ENCODE data around the gene TNNI2. TPM values are rescaled to one million over a fixed set of nuclear protein-coding genes. Genes with fewer than 3 reads are reported as not detected.

The TNNI2 gene
- total RNA-seq, 1 experiment from 2014 or later = not detected

GRCh38 chr11:1879941-1880720 lies 41.4 kb downstream of the TNNI2 start:
- POLR2A ChIA-PET (ENCODE audit: low non-redundant PET) = no interaction called here
- H3K9me3 ChIP-seq (ENCODE audit: low read depth, low read length, poor library complexity, severe bottlenecking) = no peaks in the 10 kb centered on the region
- BruUV-seq (replicated peaks) = no TSS peak
- no peak for DNase-seq (ENCODE audit: low spot score)
- TF ChIP-seq CTCF (conservative IDR thresholded peaks at IDR 0.05; ENCODE audit: low read depth, low read length) (no peak), EZH2 (IDR thresholded peaks at IDR 0.05; ENCODE audit: borderline replicate concordance, low read depth, low read length, poor library complexity, severe bottlenecking) (no peak)
- no peak overlapping the region for H3K4me3 ChIP-seq (ENCODE audit: low read depth, low read length, poor library complexity, severe bottlenecking)
- intact Hi-C loops (cut with micrococcal nuclease; ENCODE audit: unreplicated experiment) = loop anchor here (5.0 kb wide), 1 partner anchor 42 kb away; no protein-coding TSS in a partner anchor
- H3K4me1 ChIP-seq (ENCODE audit: insufficient read depth, low read length, poor library complexity, severe bottlenecking) = no peaks in the 10 kb centered on the region
- no peak overlapping the region for H3K27ac ChIP-seq (ENCODE audit: low read depth, low read length, poor library complexity, severe bottlenecking)
- H3K36me3 ChIP-seq (ENCODE audit: insufficient read depth, low read length, poor library complexity, severe bottlenecking) = no peaks in the 10 kb centered on the region
- peaks cover 1% of the 10 kb centered on the region for H3K27me3 ChIP-seq (replicated peaks; ENCODE audit: insufficient read depth, low read depth, low read length, poor library complexity)
- CTCF ChIA-PET = no interaction called here

GRCh38 chr11:1880746-1881441 lies 42.1 kb downstream of the TNNI2 start:
- H3K9me3 ChIP-seq (ENCODE audit: low read depth, low read length, poor library complexity, severe bottlenecking) = no peaks in the 10 kb centered on the region
- no peaks in the 10 kb centered on the region for H3K27me3 ChIP-seq (replicated peaks; ENCODE audit: insufficient read depth, low read depth, low read length, poor library complexity)
- no peak for DNase-seq (ENCODE audit: low spot score)
- BruUV-seq (replicated peaks) = no TSS peak
- no peak for TF ChIP-seq EZH2 (IDR thresholded peaks at IDR 0.05; ENCODE audit: borderline replicate concordance, low read depth, low read length, poor library complexity, severe bottlenecking)
- no peak for TF ChIP-seq CTCF (conservative IDR thresholded peaks at IDR 0.05; ENCODE audit: low read depth, low read length)
- H3K4me1 ChIP-seq (ENCODE audit: insufficient read depth, low read length, poor library complexity, severe bottlenecking) = no peaks in the 10 kb centered on the region
- H3K4me3 ChIP-seq (ENCODE audit: low read depth, low read length, poor library complexity, severe bottlenecking) = no peak overlapping the region
- POLR2A ChIA-PET (ENCODE audit: low non-redundant PET) = no interaction called here
- no peak overlapping the region for H3K27ac ChIP-seq (ENCODE audit: low read depth, low read length, poor library complexity, severe bottlenecking)
- no peaks in the 10 kb centered on the region for H3K36me3 ChIP-seq (ENCODE audit: insufficient read depth, low read length, poor library complexity, severe bottlenecking)
- CTCF ChIA-PET = interaction anchor here (4.0 kb wide), 1 partner anchor 271 kb away, joined by 74 read pairs; no protein-coding TSS in a partner anchor
- intact Hi-C loops (cut with micrococcal nuclease; ENCODE audit: unreplicated experiment) = loop anchor here (5.0 kb wide), 1 partner anchor 41 kb away; no protein-coding TSS in a partner anchor

GRCh38 chr11:1881442-1882264 lies 42.9 kb downstream of the TNNI2 start:
- TF ChIP-seq CTCF (conservative IDR thresholded peaks at IDR 0.05; ENCODE audit: low read depth, low read length) (no peak), EZH2 (IDR thresholded peaks at IDR 0.05; ENCODE audit: borderline replicate concordance, low read depth, low read length, poor library complexity, severe bottlenecking) (no peak)
- no TSS peak for BruUV-seq (replicated peaks)
- Histone ChIP-seq H3K9me3 (ENCODE audit: low read depth, low read length, poor library complexity, severe bottlenecking) (no peaks in the 10 kb centered on the region), H3K4me1 (ENCODE audit: insufficient read depth, low read length, poor library complexity, severe bottlenecking) (no peaks in the 10 kb centered on the region), H3K27ac (ENCODE audit: low read depth, low read length, poor library complexity, severe bottlenecking) (no peak overlapping the region), H3K4me3 (ENCODE audit: low read depth, low read length, poor library complexity, severe bottlenecking) (no peak overlapping the region), H3K27me3 (replicated peaks; ENCODE audit: insufficient read depth, low read depth, low read length, poor library complexity) (no peaks in the 10 kb centered on the region), H3K36me3 (ENCODE audit: insufficient read depth, low read length, poor library complexity, severe bottlenecking) (no peaks in the 10 kb centered on the region)
- CTCF ChIA-PET = interaction anchor here (0.6 to 4.0 kb wide), 7 partner anchors 40 to 274 kb away, joined by 3 to 74 read pairs (median 4); no protein-coding TSS in a partner anchor
- no peak for DNase-seq (ENCODE audit: low spot score)
- intact Hi-C loops (cut with micrococcal nuclease; ENCODE audit: unreplicated experiment) = loop anchor here (2.0 to 5.0 kb wide), 2 partner anchors 41 to 269 kb away; no protein-coding TSS in a partner anchor
- POLR2A ChIA-PET (ENCODE audit: low non-redundant PET) = no interaction called here

Data from A673 (cell line).